ENCODE results near the gene CDC5L.

Gene CDC5L

GRCh38 chr6:44472250-44472945 lies 84.9 kb downstream of the CDC5L start:
- Histone ChIP-seq H3K4me1 (ENCODE audit: insufficient read depth, insufficient read length) (peaks cover 5% of the 10 kb centered on the region), H3K4me3 (ENCODE audit: insufficient read length, low read depth) (no peak overlapping the region), H3K27me3 (ENCODE audit: insufficient read depth, insufficient read length) (no peaks in the 10 kb centered on the region), H3K9me3 (ENCODE audit: insufficient read depth, low read length) (no peaks in the 10 kb centered on the region), H3K36me3 (ENCODE audit: insufficient read depth, insufficient read length, low read length) (no peaks in the 10 kb centered on the region), H3K9ac (ENCODE audit: insufficient read length, low read depth) (no peak overlapping the region)
- TF ChIP-seq YY1 (IDR thresholded peaks at IDR 0.05; ENCODE audit: insufficient read depth, insufficient read length) (no peak), ZNF274 (IDR thresholded peaks at IDR 0.05; ENCODE audit: low read depth, low read length) (no peak), SUZ12 (IDR thresholded peaks at IDR 0.05; ENCODE audit: extremely low read depth, insufficient read depth, insufficient read length) (no peak)
- no peak for DNase-seq (ENCODE audit: low read depth, low spot score)

- no peak for DNase-seq (ENCODE audit: low read depth, low spot score)
- H3K9me3 ChIP-seq (ENCODE audit: insufficient read depth, low read length), result no peaks in the 10 kb centered on the region
- H3K9ac ChIP-seq (ENCODE audit: insufficient read length, low read depth), result no peak overlapping the region
- no peaks in the 10 kb centered on the region for H3K27me3 ChIP-seq (ENCODE audit: insufficient read depth, insufficient read length)
- TF ChIP-seq ZNF274 (IDR thresholded peaks at IDR 0.05; ENCODE audit: low read depth, low read length), result no peak
- no peak for TF ChIP-seq SUZ12 (IDR thresholded peaks at IDR 0.05; ENCODE audit: extremely low read depth, insufficient read depth, insufficient read length)
- TF ChIP-seq YY1 (IDR thresholded peaks at IDR 0.05; ENCODE audit: insufficient read depth, insufficient read length), result no peak
- peaks cover 5% of the 10 kb centered on the region for H3K4me1 ChIP-seq (ENCODE audit: insufficient read depth, insufficient read length)
- no peaks in the 10 kb centered on the region for H3K36me3 ChIP-seq (ENCODE audit: insufficient read depth, insufficient read length, low read length)
- no peak overlapping the region for H3K4me3 ChIP-seq (ENCODE audit: insufficient read length, low read depth)
These were observed 86.1 kb downstream of the CDC5L start for GRCh38 chr6:44473393-44474189.

- no peaks in the 10 kb centered on the region for H3K27me3 ChIP-seq (ENCODE audit: insufficient read depth, insufficient read length)
- TF ChIP-seq ZNF274 (IDR thresholded peaks at IDR 0.05; ENCODE audit: low read depth, low read length), result no peak
- no peak for TF ChIP-seq SUZ12 (IDR thresholded peaks at IDR 0.05; ENCODE audit: extremely low read depth, insufficient read depth, insufficient read length)
- no peak for TF ChIP-seq YY1 (IDR thresholded peaks at IDR 0.05; ENCODE audit: insufficient read depth, insufficient read length)
- no peak overlapping the region for H3K9ac ChIP-seq (ENCODE audit: insufficient read length, low read depth)
- H3K4me1 ChIP-seq (ENCODE audit: insufficient read depth, insufficient read length), result peaks cover 5% of the 10 kb centered on the region
- no peaks in the 10 kb centered on the region for H3K36me3 ChIP-seq (ENCODE audit: insufficient read depth, insufficient read length, low read length)
- no peak for DNase-seq (ENCODE audit: low read depth, low spot score)
- H3K9me3 ChIP-seq (ENCODE audit: insufficient read depth, low read length), result no peaks in the 10 kb centered on the region
- H3K4me3 ChIP-seq (ENCODE audit: insufficient read length, low read depth), result no peak overlapping the region
These were observed 86.7 kb downstream of the CDC5L start for GRCh38 chr6:44474190-44474631.

- Histone ChIP-seq H3K36me3 (ENCODE audit: insufficient read depth, insufficient read length, low read length) (no peaks in the 10 kb centered on the region), H3K9ac (ENCODE audit: insufficient read length, low read depth) (no peak overlapping the region), H3K27me3 (ENCODE audit: insufficient read depth, insufficient read length) (no peaks in the 10 kb centered on the region), H3K9me3 (ENCODE audit: insufficient read depth, low read length) (no peaks in the 10 kb centered on the region), H3K4me3 (ENCODE audit: insufficient read length, low read depth) (no peak overlapping the region), H3K4me1 (ENCODE audit: insufficient read depth, insufficient read length) (peaks cover 5% of the 10 kb centered on the region)
- TF ChIP-seq ZNF274 (IDR thresholded peaks at IDR 0.05; ENCODE audit: low read depth, low read length), result no peak
- TF ChIP-seq YY1 (IDR thresholded peaks at IDR 0.05; ENCODE audit: insufficient read depth, insufficient read length), result no peak
- TF ChIP-seq SUZ12 (IDR thresholded peaks at IDR 0.05; ENCODE audit: extremely low read depth, insufficient read depth, insufficient read length), result no peak
- DNase-seq (ENCODE audit: low read depth, low spot score), result no peak
These were observed 87.1 kb downstream of the CDC5L start for GRCh38 chr6:44474643-44475042.

GRCh38 chr6:44475417-44475778 lies 87.9 kb downstream of the CDC5L start:
- Histone ChIP-seq H3K36me3 (ENCODE audit: insufficient read depth, insufficient read length, low read length) (no peaks in the 10 kb centered on the region), H3K4me3 (ENCODE audit: insufficient read length, low read depth) (no peak overlapping the region), H3K9ac (ENCODE audit: insufficient read length, low read depth) (peak overlapping the region; percentile 62), H3K27me3 (ENCODE audit: insufficient read depth, insufficient read length) (no peaks in the 10 kb centered on the region), H3K4me1 (ENCODE audit: insufficient read depth, insufficient read length) (peaks cover 5% of the 10 kb centered on the region), H3K9me3 (ENCODE audit: insufficient read depth, low read length) (no peaks in the 10 kb centered on the region)
- no peak for DNase-seq (ENCODE audit: low read depth, low spot score)
- TF ChIP-seq SUZ12 (IDR thresholded peaks at IDR 0.05; ENCODE audit: extremely low read depth, insufficient read depth, insufficient read length) (no peak), ZNF274 (IDR thresholded peaks at IDR 0.05; ENCODE audit: low read depth, low read length) (no peak), YY1 (IDR thresholded peaks at IDR 0.05; ENCODE audit: insufficient read depth, insufficient read length) (no peak)

GRCh38 chr6:44475779-44476434 lies 88.4 kb downstream of the CDC5L start:
- Histone ChIP-seq H3K9ac (ENCODE audit: insufficient read length, low read depth) (peak overlapping the region; percentile 62), H3K27me3 (ENCODE audit: insufficient read depth, insufficient read length) (no peaks in the 10 kb centered on the region), H3K4me3 (ENCODE audit: insufficient read length, low read depth) (no peak overlapping the region), H3K36me3 (ENCODE audit: insufficient read depth, insufficient read length, low read length) (no peaks in the 10 kb centered on the region), H3K4me1 (ENCODE audit: insufficient read depth, insufficient read length) (peaks cover 5% of the 10 kb centered on the region), H3K9me3 (ENCODE audit: insufficient read depth, low read length) (no peaks in the 10 kb centered on the region)
- TF ChIP-seq ZNF274 (IDR thresholded peaks at IDR 0.05; ENCODE audit: low read depth, low read length), result no peak
- TF ChIP-seq YY1 (IDR thresholded peaks at IDR 0.05; ENCODE audit: insufficient read depth, insufficient read length), result no peak
- TF ChIP-seq SUZ12 (IDR thresholded peaks at IDR 0.05; ENCODE audit: extremely low read depth, insufficient read depth, insufficient read length), result no peak
- peak; percentile 67 for DNase-seq (ENCODE audit: low read depth, low spot score)

GRCh38 chr6:44476849-44477248 lies 89.3 kb downstream of the CDC5L start:
- no peaks in the 10 kb centered on the region for H3K9me3 ChIP-seq (ENCODE audit: insufficient read depth, low read length)
- DNase-seq (ENCODE audit: low read depth, low spot score), result no peak
- H3K27me3 ChIP-seq (ENCODE audit: insufficient read depth, insufficient read length), result no peaks in the 10 kb centered on the region
- H3K4me1 ChIP-seq (ENCODE audit: insufficient read depth, insufficient read length), result peaks cover 2% of the 10 kb centered on the region
- TF ChIP-seq SUZ12 (IDR thresholded peaks at IDR 0.05; ENCODE audit: extremely low read depth, insufficient read depth, insufficient read length), result no peak
- TF ChIP-seq YY1 (IDR thresholded peaks at IDR 0.05; ENCODE audit: insufficient read depth, insufficient read length), result no peak
- no peak for TF ChIP-seq ZNF274 (IDR thresholded peaks at IDR 0.05; ENCODE audit: low read depth, low read length)
- no peak overlapping the region for H3K9ac ChIP-seq (ENCODE audit: insufficient read length, low read depth)
- H3K36me3 ChIP-seq (ENCODE audit: insufficient read depth, insufficient read length, low read length), result no peaks in the 10 kb centered on the region
- H3K4me3 ChIP-seq (ENCODE audit: insufficient read length, low read depth), result no peak overlapping the region
